Small intestine (tissue), 16 donors: Measurements from ENCODE around the gene NAP1L5. TPM values are rescaled to one million over a fixed set of nuclear protein-coding genes. Genes with fewer than 3 reads are reported as not detected.

Experiments
- DNase-seq, 2 donors: peaks; one replicate each; pipeline versions ENCODE4 v3.0.0 to v3.0.0-alpha.2; 2013
- FAIRE-seq: peaks from 2 replicates; lab custom pipeline; 2012; peaks lifted over from hg19 to GRCh38; lab: Jason Lieb, UNC
- H3K27ac ChIP-seq, 3 donors: one replicate each; pipeline ENCODE4 v1.5.1; 2013; ENCODE audit warnings: low read length in 2 of 3, mild to moderate bottlenecking in 2 of 3, control low read depth in 1 of 3, inconsistent platforms in 1 of 3, low read depth in 1 of 3, moderate library complexity in 1 of 3
- H3K27me3 ChIP-seq, 3 donors: one replicate each; pipeline ENCODE4 v1.6.1; 2013; ENCODE audit warnings: low read length in 3 of 3, inconsistent platforms in 1 of 3; ENCODE audit not compliant: control insufficient read depth in 3 of 3, insufficient read depth in 3 of 3
- H3K36me3 ChIP-seq, 3 donors: one replicate each; pipeline ENCODE4 v1.6.1; 2013; ENCODE audit warnings: low read length in 3 of 3, inconsistent platforms in 1 of 3, low read depth in 1 of 3, mild to moderate bottlenecking in 1 of 3, moderate library complexity in 1 of 3; ENCODE audit not compliant: control insufficient read depth in 3 of 3, insufficient read depth in 2 of 3
- H3K4me1 ChIP-seq, 3 donors: one replicate each; pipeline ENCODE4 v1.6.1; 2013; ENCODE audit warnings: low read length in 2 of 3, inconsistent platforms in 1 of 3, low read depth in 1 of 3, mild to moderate bottlenecking in 1 of 3, moderate library complexity in 1 of 3; ENCODE audit not compliant: control insufficient read depth in 3 of 3, insufficient read depth in 2 of 3
- H3K4me3 ChIP-seq, 3 donors: one replicate each; pipeline ENCODE4 v1.5.1; 2013; ENCODE audit warnings: low read length in 3 of 3, control low read depth in 1 of 3, inconsistent platforms in 1 of 3, low read depth in 1 of 3, mild to moderate bottlenecking in 1 of 3, moderate library complexity in 1 of 3
- H3K9me3 ChIP-seq, 2 donors: one replicate each; pipeline ENCODE4 v1.6.1; 2013; ENCODE audit warnings: low read depth in 1 of 2, low read length in 1 of 2; ENCODE audit not compliant: control insufficient read depth in 2 of 2, insufficient read depth in 1 of 2
- WGBS, 3 donors: extraction: QIAGEN DNeasy Blood & Tissue Kit; methylation state at CpG; one replicate each; pipeline ENCODE4 v1.1.7; 2013; 5-methylcytosine and 5-hydroxymethylcytosine counted together
- long read RNA-seq, 10 donors: transcript quantifications; one replicate each; lab custom pipeline, GENCODE V29; 2026
- polyA plus RNA-seq, 4 donors: library from polyadenylated mRNA; stranded (reverse) in 3 of 4; unstranded in 1 of 4; fragments of 200-250 nt in 3 of 4; fragments of 120-200 nt in 1 of 4; gene quantifications; one replicate each; pipeline versions ENCODE4 v1.2.1 to v1.2.3, GENCODE V29; 2013
- donor health status: healthy with polysubstance abuse.
- donor health status: control.
- donor health status: control.
- donor health status: Bipolar disorder and iron deficiency.
- donor health status: healthy.

The NAP1L5 gene, protein sequence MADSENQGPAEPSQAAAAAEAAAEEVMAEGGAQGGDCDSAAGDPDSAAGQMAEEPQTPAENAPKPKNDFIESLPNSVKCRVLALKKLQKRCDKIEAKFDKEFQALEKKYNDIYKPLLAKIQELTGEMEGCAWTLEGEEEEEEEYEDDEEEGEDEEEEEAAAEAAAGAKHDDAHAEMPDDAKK
- 1 to 10 TPM in 3 of 4 donors, under 1 TPM in 1; 0.45 to 7.2 (median 3.1) TPM for polyA plus RNA-seq
- long read RNA-seq, donor 1, transcript NAP1L5-201 (1 exons, 1,915 nt): major isoform, 13 of 13 reads
- long read RNA-seq, donor 1, partial matches to known transcripts: 0 of 13 reads
- long read RNA-seq, donor 1, other reads (novel, unspliced or antisense): 0 of 13 reads
- long read RNA-seq, donor 2, partial matches to known transcripts: 0 of 3 reads
- long read RNA-seq, donor 2, other reads (novel, unspliced or antisense): 0 of 3 reads
- long read RNA-seq, donor 3, transcript NAP1L5-201 (1 exons, 1,915 nt): major isoform, 5 of 5 reads
- long read RNA-seq, donor 3, partial matches to known transcripts: 0 of 5 reads
- long read RNA-seq, donor 3, other reads (novel, unspliced or antisense): 0 of 5 reads
- long read RNA-seq, donor 4: 0 reads
- long read RNA-seq, donor 5, transcript NAP1L5-201 (1 exons, 1,915 nt): major isoform, 5 of 5 reads
- long read RNA-seq, donor 5, partial matches to known transcripts: 0 of 5 reads
- long read RNA-seq, donor 5, other reads (novel, unspliced or antisense): 0 of 5 reads
- long read RNA-seq, donor 6, partial matches to known transcripts: 0 of 3 reads
- long read RNA-seq, donor 6, other reads (novel, unspliced or antisense): 0 of 3 reads
- long read RNA-seq, donor 7, transcript NAP1L5-201 (1 exons, 1,915 nt): major isoform, 12 of 12 reads
- long read RNA-seq, donor 7, partial matches to known transcripts: 0 of 12 reads
- long read RNA-seq, donor 7, other reads (novel, unspliced or antisense): 0 of 12 reads
- long read RNA-seq, donor 8, partial matches to known transcripts: 0 of 3 reads
- long read RNA-seq, donor 8, other reads (novel, unspliced or antisense): 0 of 3 reads
- long read RNA-seq, donor 9, partial matches to known transcripts: 0 of 3 reads
- long read RNA-seq, donor 9, other reads (novel, unspliced or antisense): 0 of 3 reads
- long read RNA-seq, donor 10, transcript NAP1L5-201 (1 exons, 1,915 nt): major isoform, 19 of 19 reads
- long read RNA-seq, donor 10, partial matches to known transcripts: 0 of 19 reads
- long read RNA-seq, donor 10, other reads (novel, unspliced or antisense): 0 of 19 reads

- no peak for FAIRE-seq
Observed at GRCh38 chr4:88697588-88698329, at the start of gene NAP1L5. Gene NAP1L5, minus strand, starts transcription at chr4:88697829. Its CDS starts 75 bp downstream, at chr4:88697754.

DNA sequence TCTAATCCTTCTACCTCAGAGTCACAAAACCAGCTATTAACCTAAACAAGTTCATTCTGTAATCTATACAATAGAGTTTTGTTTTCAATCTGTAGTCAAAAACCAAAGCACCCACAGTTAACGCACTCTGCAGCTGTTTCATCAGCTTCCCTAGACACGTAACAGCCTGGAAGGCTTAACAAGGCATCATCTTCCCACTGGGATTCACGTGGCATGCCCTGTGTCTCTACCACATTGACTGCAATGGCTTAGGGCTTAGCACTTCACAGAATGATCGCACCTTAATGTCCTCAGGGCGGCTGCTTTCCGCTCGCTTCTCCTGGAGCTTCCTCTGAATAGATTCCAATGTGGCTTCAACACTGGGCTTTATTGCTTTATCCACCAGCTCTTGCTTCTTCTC lies 49.7 kb upstream of the NAP1L5 start:
- Histone ChIP-seq H3K4me3 (no peak overlapping the region), H3K9me3 (no peaks in the 10 kb centered on the region), H3K36me3 (peaks cover 8 to 46% (median 39%) of the 10 kb centered on the region in 3 donors), H3K4me1 (peaks cover 0 to 5% (median 0%) of the 10 kb centered on the region in 3 donors), H3K27me3 (no peaks in the 10 kb centered on the region), H3K27ac (no peak overlapping the region)
- DNase-seq: no peak
- no peak for FAIRE-seq
- WGBS, 3 donors: 94 to 96% (median 96%) methylated on average over 7 of the region's 7 CpGs

More at GRCh38 chr4:88697588-88698329, at the start of gene NAP1L5:
- Histone ChIP-seq H3K27me3 (no peaks in the 10 kb centered on the region), H3K36me3 (peaks cover 2 to 13% (median 2%) of the 10 kb centered on the region in 3 donors), H3K4me1 (no peaks in the 10 kb centered on the region), H3K9me3 (no peaks in the 10 kb centered on the region), H3K27ac (peak within 1 kb of the TSS in 2 of 3 donors; percentile 62 to 74), H3K4me3 (peak within 1 kb of the TSS; percentile 38 to 83 (median 56))
- peak; percentile 41 to 80 for DNase-seq
- WGBS, 3 donors: 53 to 62% (median 58%) methylated on average over 40 of the region's 40 CpGs

DNA sequence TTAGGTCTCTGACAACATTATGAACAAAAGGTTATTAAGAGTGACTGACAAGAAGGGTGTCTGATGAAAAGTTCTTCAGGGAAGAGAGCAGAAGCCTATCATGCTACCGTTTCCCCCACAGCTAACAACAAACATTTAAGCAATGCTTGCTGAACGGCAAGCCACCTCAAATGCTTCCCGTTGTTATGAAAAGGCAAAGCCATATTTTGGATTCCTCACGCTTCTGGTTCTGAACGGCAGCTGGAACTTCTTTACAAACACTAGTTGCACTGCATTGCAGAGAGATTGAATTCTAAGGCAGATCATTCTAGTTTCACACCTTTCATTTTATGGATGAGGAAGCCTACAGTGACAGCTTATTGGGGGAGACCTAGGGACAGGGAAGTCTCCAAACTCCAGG lies 48.6 kb upstream of the NAP1L5 start:
- Histone ChIP-seq H3K36me3 (peaks cover 8 to 46% (median 39%) of the 10 kb centered on the region in 3 donors), H3K4me3 (no peak overlapping the region), H3K27me3 (no peaks in the 10 kb centered on the region), H3K4me1 (no peaks in the 10 kb centered on the region), H3K9me3 (no peaks in the 10 kb centered on the region), H3K27ac (no peak overlapping the region)
- FAIRE-seq: no peak
- DNase-seq: no peak
- WGBS, 3 donors: 63 to 86% (median 80%) methylated on average over 5 of the region's 5 CpGs

GRCh38 chr4:88745581-88746163 lies 48.0 kb upstream of the NAP1L5 start:
- Histone ChIP-seq H3K4me3 (no peak overlapping the region), H3K36me3 (peaks cover 8 to 41% (median 37%) of the 10 kb centered on the region in 3 donors), H3K9me3 (no peaks in the 10 kb centered on the region), H3K27me3 (no peaks in the 10 kb centered on the region), H3K4me1 (no peaks in the 10 kb centered on the region), H3K27ac (no peak overlapping the region)
- DNase-seq: no peak
- no peak for FAIRE-seq
- WGBS, 3 donors: 74 to 100% (median 80%) methylated on average over 1 of the region's 1 CpG

- no peak for DNase-seq
- no peaks in the 10 kb centered on the region for H3K9me3 ChIP-seq
- FAIRE-seq: no peak
- no peaks in the 10 kb centered on the region for H3K4me1 ChIP-seq
- H3K4me3 ChIP-seq: no peak overlapping the region
- H3K27me3 ChIP-seq: no peaks in the 10 kb centered on the region
- H3K36me3 ChIP-seq: peaks cover 8 to 36% (median 35%) of the 10 kb centered on the region in 3 donors
- no peak overlapping the region for H3K27ac ChIP-seq
- 79 to 100% (median 85%) methylated on average over 1 of the region's 1 CpG for WGBS, 3 donors
Observed at GRCh38 chr4:88745175-88745574, 47.5 kb upstream of the NAP1L5 start.

- no peak overlapping the region for H3K4me3 ChIP-seq
- no peaks in the 10 kb centered on the region for H3K4me1 ChIP-seq
- H3K27ac ChIP-seq: no peak overlapping the region
- FAIRE-seq (no peak), DNase-seq (no peak)
- H3K36me3 ChIP-seq: peaks cover 2 to 33% (median 29%) of the 10 kb centered on the region in 3 donors
- WGBS, 3 donors: 88 to 93% (median 89%) methylated on average over 3 of the region's 3 CpGs
- no peaks in the 10 kb centered on the region for H3K9me3 ChIP-seq
- no peaks in the 10 kb centered on the region for H3K27me3 ChIP-seq
Observed at GRCh38 chr4:88744609-88745008, 47.0 kb upstream of the NAP1L5 start.

- no peak overlapping the region for H3K4me3 ChIP-seq
- no peak for DNase-seq
- no peaks in the 10 kb centered on the region for H3K27me3 ChIP-seq
- no peaks in the 10 kb centered on the region for H3K9me3 ChIP-seq
- peaks cover 3 to 31% (median 22%) of the 10 kb centered on the region in 3 donors for H3K36me3 ChIP-seq
- peaks cover 0 to 5% (median 0%) of the 10 kb centered on the region in 3 donors for H3K4me1 ChIP-seq
- WGBS, 3 donors: 94 to 97% (median 95%) methylated on average over 3 of the region's 3 CpGs
- H3K27ac ChIP-seq: no peak overlapping the region
- FAIRE-seq: no peak
Observed at GRCh38 chr4:88743696-88744095, 46.1 kb upstream of the NAP1L5 start.
